Measurements from ENCODE around the gene PDGFC.

The PDGFC gene

DNA sequence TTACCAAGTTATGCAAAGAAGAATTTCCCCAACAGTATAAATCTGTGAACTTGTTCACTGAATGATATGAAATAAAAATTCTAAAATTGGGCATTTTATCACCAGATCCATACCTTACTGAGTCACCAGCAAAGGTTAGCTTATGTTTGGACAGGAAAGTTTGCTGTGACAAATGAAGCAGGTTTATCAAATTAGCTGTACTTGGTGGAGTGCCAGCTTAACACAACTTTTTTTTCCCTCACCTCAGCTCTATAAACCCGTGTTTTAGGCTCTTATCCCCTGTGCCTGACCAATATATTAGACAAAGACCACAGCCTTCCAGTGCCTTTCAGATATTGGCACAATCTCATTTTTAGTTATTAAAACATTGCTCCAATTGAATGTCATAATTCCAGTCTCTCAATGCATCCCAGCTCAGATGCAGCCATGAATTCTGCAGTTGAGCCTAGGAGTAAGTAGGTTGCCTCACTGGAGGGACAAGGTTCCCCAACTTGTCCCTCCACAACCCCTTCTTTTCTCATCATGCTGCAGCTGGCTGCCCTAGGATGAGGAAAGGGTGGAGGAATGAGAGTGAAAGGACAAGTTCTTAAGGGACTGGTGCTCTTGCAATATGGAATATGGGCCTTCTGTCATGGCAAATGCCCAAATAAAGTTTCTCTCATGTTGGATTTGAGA, 27.0 kb upstream of the PDGFC start:
- no peak for DNase-seq
- ChIA-PET CTCF (interaction anchor here (1.0 to 1.6 kb wide), 4 partner anchors 14 to 43 kb away, joined by 3 to 4 read pairs (median 4); no protein-coding TSS in a partner anchor), POLR2A (interaction anchor here (0.6 kb wide), 1 partner anchor 464 kb away, joined by 3 read pairs; no protein-coding TSS in a partner anchor)
- WGBS (ENCODE audit: insufficient coverage), result 92% methylated on average over 1 of the region's 1 CpG
- H3K27me3 ChIP-seq (replicated peaks in 2 of 5; ENCODE audit: control insufficient read depth in 4 of 5, insufficient read depth in 5 of 5, low read length in 4 of 5), result no peaks in the 10 kb centered on the region
- H3K9me3 ChIP-seq (ENCODE audit: control extremely low read depth in 1 of 5, control insufficient read depth in 4 of 5, insufficient read depth in 2 of 5, low read depth in 1 of 5, low read length in 4 of 5), result peaks cover 0 to 9% (median 2%) of the 10 kb centered on the region in 5 experiments
- H3K4me1 ChIP-seq (ENCODE audit: control extremely low read depth in 1 of 4, control insufficient read depth in 4 of 4, insufficient read depth in 4 of 4, low read length in 3 of 4), result peaks cover 0 to 10% (median 3%) of the 10 kb centered on the region in 4 experiments
- H3K4me3 ChIP-seq (ENCODE audit: control insufficient read depth in 1 of 7, extremely low read depth in 1 of 7, insufficient read depth in 4 of 7, low read depth in 2 of 7, low read length in 6 of 7), result no peak overlapping the region
- H3K27ac ChIP-seq (ENCODE audit: insufficient read depth in 1 of 2, low read depth in 1 of 2, low read length in 2 of 2, poor library complexity in 1 of 2, severe bottlenecking in 2 of 2), result no peak overlapping the region
- H3K36me3 ChIP-seq (ENCODE audit: control insufficient read depth in 4 of 4, insufficient read depth in 4 of 4, low read length in 3 of 4), result no peaks in the 10 kb centered on the region

DNA sequence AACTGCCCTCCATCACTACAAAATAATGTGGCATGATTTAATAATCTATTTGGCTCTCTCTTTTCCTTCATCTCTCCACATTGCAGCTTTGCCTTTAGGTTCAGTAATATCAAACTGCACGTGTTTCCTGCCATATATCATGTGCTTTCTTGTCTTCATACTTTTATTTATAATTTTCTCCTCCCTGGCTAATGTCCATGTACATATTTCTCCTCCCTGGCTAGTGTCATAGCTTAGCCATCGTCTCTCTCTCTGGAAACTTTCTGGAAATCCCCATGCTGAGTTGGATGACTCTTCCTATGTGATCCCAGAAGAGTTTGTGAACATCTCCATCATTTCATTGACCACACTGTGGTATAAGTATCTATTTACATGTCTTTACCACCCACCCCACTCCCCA, 21.3 kb upstream of the PDGFC start:
- POLR2A ChIA-PET, result no interaction called here
- Histone ChIP-seq H3K4me1 (ENCODE audit: control extremely low read depth in 1 of 4, control insufficient read depth in 4 of 4, insufficient read depth in 4 of 4, low read length in 3 of 4) (no peaks in the 10 kb centered on the region), H3K27ac (ENCODE audit: insufficient read depth in 1 of 2, low read depth in 1 of 2, low read length in 2 of 2, poor library complexity in 1 of 2, severe bottlenecking in 2 of 2) (no peak overlapping the region), H3K9me3 (ENCODE audit: control extremely low read depth in 1 of 5, control insufficient read depth in 4 of 5, insufficient read depth in 2 of 5, low read depth in 1 of 5, low read length in 4 of 5) (peaks cover 2 to 18% (median 7%) of the 10 kb centered on the region in 5 experiments), H3K36me3 (ENCODE audit: control insufficient read depth in 4 of 4, insufficient read depth in 4 of 4, low read length in 3 of 4) (no peaks in the 10 kb centered on the region), H3K4me3 (ENCODE audit: control insufficient read depth in 1 of 7, extremely low read depth in 1 of 7, insufficient read depth in 4 of 7, low read depth in 2 of 7, low read length in 6 of 7) (no peak overlapping the region), H3K27me3 (replicated peaks in 2 of 5; ENCODE audit: control insufficient read depth in 4 of 5, insufficient read depth in 5 of 5, low read length in 4 of 5) (no peaks in the 10 kb centered on the region)
- DNase-seq, result no peak
- CTCF ChIA-PET, result no interaction called here
- 4% methylated on average over 2 of the region's 2 CpGs for WGBS (ENCODE audit: insufficient coverage)

DNA sequence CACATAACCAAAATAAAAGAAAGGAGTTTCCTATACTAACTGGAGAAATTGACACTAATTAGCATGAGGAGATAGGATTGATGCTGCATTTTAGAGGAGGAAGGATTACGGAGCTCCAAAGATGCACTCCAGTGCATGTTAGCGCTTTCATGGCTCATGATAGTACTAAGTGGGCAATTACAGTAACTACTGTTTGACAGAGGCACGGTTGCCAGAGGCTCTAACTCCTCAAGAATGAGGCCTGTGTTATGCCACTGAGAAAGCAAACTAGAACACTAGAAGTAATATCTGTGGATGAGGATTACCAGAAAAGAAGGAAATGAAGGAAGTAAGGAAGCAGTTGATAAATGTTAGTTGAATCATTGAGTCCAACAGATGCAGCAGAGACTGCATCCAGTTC, 19.6 kb upstream of the PDGFC start:
- ChIA-PET CTCF (no interaction called here), POLR2A (no interaction called here)
- H3K36me3 ChIP-seq (ENCODE audit: control insufficient read depth in 4 of 4, insufficient read depth in 4 of 4, low read length in 3 of 4), result no peaks in the 10 kb centered on the region
- 82% methylated on average over 3 of the region's 3 CpGs for WGBS (ENCODE audit: insufficient coverage)
- H3K27ac ChIP-seq (ENCODE audit: insufficient read depth in 1 of 2, low read depth in 1 of 2, low read length in 2 of 2, poor library complexity in 1 of 2, severe bottlenecking in 2 of 2), result no peak overlapping the region
- no peaks in the 10 kb centered on the region for H3K4me1 ChIP-seq (ENCODE audit: control extremely low read depth in 1 of 4, control insufficient read depth in 4 of 4, insufficient read depth in 4 of 4, low read length in 3 of 4)
- DNase-seq, result peak in 1 of 3 donors; percentile 27
- H3K4me3 ChIP-seq (ENCODE audit: control insufficient read depth in 1 of 7, extremely low read depth in 1 of 7, insufficient read depth in 4 of 7, low read depth in 2 of 7, low read length in 6 of 7), result no peak overlapping the region
- peaks cover 0 to 10% (median 3%) of the 10 kb centered on the region in 5 experiments for H3K9me3 ChIP-seq (ENCODE audit: control extremely low read depth in 1 of 5, control insufficient read depth in 4 of 5, insufficient read depth in 2 of 5, low read depth in 1 of 5, low read length in 4 of 5)
- H3K27me3 ChIP-seq (replicated peaks in 2 of 5; ENCODE audit: control insufficient read depth in 4 of 5, insufficient read depth in 5 of 5, low read length in 4 of 5), result no peaks in the 10 kb centered on the region

DNA sequence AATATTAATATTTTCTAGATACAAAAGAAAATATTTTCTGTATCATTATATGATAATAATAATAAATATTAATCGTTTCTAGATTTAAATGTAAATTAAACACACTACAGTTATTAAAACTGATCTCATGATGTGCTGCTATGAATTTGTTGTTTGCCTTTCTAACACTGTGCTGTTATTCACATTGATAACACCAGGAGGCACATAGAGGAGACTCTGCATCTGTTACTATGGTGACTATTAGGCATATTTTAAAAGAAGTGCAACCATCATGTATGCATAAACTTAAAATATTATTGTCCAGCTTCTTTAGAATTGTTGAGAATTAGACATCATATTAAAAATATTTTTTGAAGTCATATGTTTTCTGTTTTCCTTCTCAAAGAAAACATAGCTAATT, 11.8 kb upstream of the PDGFC start:
- Histone ChIP-seq H3K4me3 (ENCODE audit: control insufficient read depth in 1 of 7, extremely low read depth in 1 of 7, insufficient read depth in 4 of 7, low read depth in 2 of 7, low read length in 6 of 7) (no peak overlapping the region), H3K9me3 (ENCODE audit: control extremely low read depth in 1 of 5, control insufficient read depth in 4 of 5, insufficient read depth in 2 of 5, low read depth in 1 of 5, low read length in 4 of 5) (peaks cover 0 to 2% (median under 1%) of the 10 kb centered on the region in 5 experiments), H3K4me1 (ENCODE audit: control extremely low read depth in 1 of 4, control insufficient read depth in 4 of 4, insufficient read depth in 4 of 4, low read length in 3 of 4) (no peaks in the 10 kb centered on the region), H3K36me3 (ENCODE audit: control insufficient read depth in 4 of 4, insufficient read depth in 4 of 4, low read length in 3 of 4) (no peaks in the 10 kb centered on the region), H3K27me3 (replicated peaks in 2 of 5; ENCODE audit: control insufficient read depth in 4 of 5, insufficient read depth in 5 of 5, low read length in 4 of 5) (no peaks in the 10 kb centered on the region), H3K27ac (ENCODE audit: insufficient read depth in 1 of 2, low read depth in 1 of 2, low read length in 2 of 2, poor library complexity in 1 of 2, severe bottlenecking in 2 of 2) (no peak overlapping the region)
- POLR2A ChIA-PET, result no interaction called here
- DNase-seq, result peak; percentile 34 to 68 (median 63)
- no CpG with 5 or more reads among the region's 1 CpG for WGBS (ENCODE audit: insufficient coverage)
- CTCF ChIA-PET, result interaction anchor here (1.0 to 4.3 kb wide), 5 partner anchors 13 to 62 kb away, joined by 3 to 28 read pairs (median 5); partner anchors contain the start of gene PDGFC

DNA sequence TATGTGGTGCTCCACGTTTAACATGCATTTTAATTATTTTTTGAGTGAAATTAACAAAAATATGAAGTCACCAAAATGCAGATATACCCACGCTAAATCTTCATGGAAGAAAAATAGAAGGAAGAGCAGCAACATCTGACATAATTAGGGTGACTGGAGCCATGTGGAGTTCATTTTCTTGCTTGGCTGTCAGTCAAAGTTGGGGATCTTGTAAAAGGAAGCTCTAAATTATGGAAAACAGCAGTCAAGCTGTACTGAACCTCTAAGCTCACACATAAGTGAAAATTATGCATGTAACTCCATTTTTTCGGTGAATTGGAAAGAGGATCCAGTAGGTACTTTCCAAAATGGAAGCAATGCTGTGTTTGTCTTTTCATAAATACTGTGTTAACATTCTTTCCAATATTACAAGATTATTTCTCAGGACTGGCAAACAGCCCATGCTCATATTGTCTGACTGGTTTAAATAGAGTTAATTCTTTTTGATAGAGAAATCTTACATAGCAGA, 9.7 kb upstream of the PDGFC start:
- H3K36me3 ChIP-seq (ENCODE audit: control insufficient read depth in 4 of 4, insufficient read depth in 4 of 4, low read length in 3 of 4), result no peaks in the 10 kb centered on the region
- WGBS (ENCODE audit: insufficient coverage), result no CpG with 5 or more reads among the region's 3 CpGs

DNA sequence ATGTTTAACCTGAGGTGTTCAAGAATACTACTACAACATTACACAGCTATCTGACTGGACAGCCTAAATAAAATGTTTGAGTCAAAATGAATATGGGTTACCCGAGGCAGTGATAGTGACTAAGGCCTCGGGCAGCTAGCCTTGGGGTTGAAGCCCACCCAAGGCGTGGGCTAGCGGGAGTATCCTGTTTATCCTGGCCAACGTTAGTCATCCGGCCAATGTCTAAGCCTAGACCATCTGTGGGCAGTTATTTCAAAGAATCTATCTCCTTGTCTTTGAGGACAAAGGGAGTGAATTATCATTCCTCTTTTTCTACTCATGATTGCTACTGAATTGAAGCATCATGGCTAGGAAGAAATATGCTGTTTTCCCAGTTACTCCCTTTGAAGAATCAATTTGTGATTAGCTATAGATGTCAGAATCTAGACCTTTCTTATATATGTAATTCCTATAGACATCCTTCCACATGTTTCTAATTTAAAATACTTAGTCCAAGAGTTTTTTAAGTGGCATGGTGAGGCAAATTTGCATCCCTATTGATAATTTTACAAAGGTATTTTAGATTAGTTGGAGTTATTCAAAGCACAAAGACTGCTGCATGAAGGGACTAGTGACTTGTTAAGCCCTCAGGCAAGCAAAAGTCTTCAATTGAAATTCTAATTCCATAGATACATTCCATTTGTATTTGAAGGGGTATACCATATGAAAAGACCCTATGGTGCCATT, 6.0 kb upstream of the PDGFC start:
- POLR2A ChIA-PET, result no interaction called here
- CTCF ChIA-PET, result interaction anchor here (1.0 kb wide), 1 partner anchor 68 kb away, joined by 4 read pairs; no protein-coding TSS in a partner anchor
- 80% methylated on average over 6 of the region's 6 CpGs for WGBS (ENCODE audit: insufficient coverage)
- Histone ChIP-seq H3K27ac (ENCODE audit: insufficient read depth in 1 of 2, low read depth in 1 of 2, low read length in 2 of 2, poor library complexity in 1 of 2, severe bottlenecking in 2 of 2) (no peak overlapping the region), H3K4me1 (ENCODE audit: control extremely low read depth in 1 of 4, control insufficient read depth in 4 of 4, insufficient read depth in 4 of 4, low read length in 3 of 4) (peaks cover 0 to 6% (median 5%) of the 10 kb centered on the region in 4 experiments), H3K4me3 (ENCODE audit: control insufficient read depth in 1 of 7, extremely low read depth in 1 of 7, insufficient read depth in 4 of 7, low read depth in 2 of 7, low read length in 6 of 7) (no peak overlapping the region), H3K27me3 (replicated peaks in 2 of 5; ENCODE audit: control insufficient read depth in 4 of 5, insufficient read depth in 5 of 5, low read length in 4 of 5) (no peaks in the 10 kb centered on the region), H3K36me3 (ENCODE audit: control insufficient read depth in 4 of 4, insufficient read depth in 4 of 4, low read length in 3 of 4) (no peaks in the 10 kb centered on the region), H3K9me3 (ENCODE audit: control extremely low read depth in 1 of 5, control insufficient read depth in 4 of 5, insufficient read depth in 2 of 5, low read depth in 1 of 5, low read length in 4 of 5) (no peaks in the 10 kb centered on the region)
- DNase-seq, result no peak

More for the DNA sequence above, 9.7 kb upstream of the PDGFC start:
- CTCF ChIA-PET, result interaction anchor here (1.4 to 4.3 kb wide), 5 partner anchors 11 to 504 kb away, joined by 4 to 28 read pairs (median 7); partner anchors contain the start of gene PDGFC
- POLR2A ChIA-PET, result no interaction called here
- no peaks in the 10 kb centered on the region for H3K27me3 ChIP-seq (replicated peaks in 2 of 5; ENCODE audit: control insufficient read depth in 4 of 5, insufficient read depth in 5 of 5, low read length in 4 of 5)
- H3K4me1 ChIP-seq (ENCODE audit: control extremely low read depth in 1 of 4, control insufficient read depth in 4 of 4, insufficient read depth in 4 of 4, low read length in 3 of 4), result no peaks in the 10 kb centered on the region
- no peak overlapping the region for H3K4me3 ChIP-seq (ENCODE audit: control insufficient read depth in 1 of 7, extremely low read depth in 1 of 7, insufficient read depth in 4 of 7, low read depth in 2 of 7, low read length in 6 of 7)
- no peaks in the 10 kb centered on the region for H3K9me3 ChIP-seq (ENCODE audit: control extremely low read depth in 1 of 5, control insufficient read depth in 4 of 5, insufficient read depth in 2 of 5, low read depth in 1 of 5, low read length in 4 of 5)
- no peak for DNase-seq
- H3K27ac ChIP-seq (ENCODE audit: insufficient read depth in 1 of 2, low read depth in 1 of 2, low read length in 2 of 2, poor library complexity in 1 of 2, severe bottlenecking in 2 of 2), result no peak overlapping the region

DNA sequence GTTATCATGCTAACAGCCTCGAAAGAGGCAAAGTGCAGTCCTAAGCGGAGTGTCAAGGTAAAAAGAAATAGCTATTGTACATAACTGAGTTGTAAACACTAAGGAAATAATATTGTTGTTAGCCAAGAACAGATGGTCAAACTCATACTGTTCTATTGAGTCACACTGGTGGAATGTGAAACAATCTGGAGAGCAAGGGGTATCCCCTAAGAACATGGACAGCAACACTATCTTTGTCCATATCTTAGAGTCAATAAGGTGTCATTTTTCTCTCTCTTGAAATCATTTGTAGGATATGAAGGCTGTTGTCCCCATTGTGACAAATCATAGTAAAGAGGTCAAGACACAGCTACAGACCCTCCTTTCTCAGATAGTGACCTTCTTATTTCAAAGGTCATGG, 4.5 kb upstream of the PDGFC start:
- Histone ChIP-seq H3K27me3 (replicated peaks in 2 of 5; ENCODE audit: control insufficient read depth in 4 of 5, insufficient read depth in 5 of 5, low read length in 4 of 5) (no peaks in the 10 kb centered on the region), H3K27ac (ENCODE audit: insufficient read depth in 1 of 2, low read depth in 1 of 2, low read length in 2 of 2, poor library complexity in 1 of 2, severe bottlenecking in 2 of 2) (no peak overlapping the region), H3K36me3 (ENCODE audit: control insufficient read depth in 4 of 4, insufficient read depth in 4 of 4, low read length in 3 of 4) (no peaks in the 10 kb centered on the region), H3K4me1 (ENCODE audit: control extremely low read depth in 1 of 4, control insufficient read depth in 4 of 4, insufficient read depth in 4 of 4, low read length in 3 of 4) (peaks cover 3 to 13% (median 11%) of the 10 kb centered on the region in 4 experiments), H3K4me3 (ENCODE audit: control insufficient read depth in 1 of 7, extremely low read depth in 1 of 7, insufficient read depth in 4 of 7, low read depth in 2 of 7, low read length in 6 of 7) (no peak overlapping the region), H3K9me3 (ENCODE audit: control extremely low read depth in 1 of 5, control insufficient read depth in 4 of 5, insufficient read depth in 2 of 5, low read depth in 1 of 5, low read length in 4 of 5) (no peaks in the 10 kb centered on the region)
- DNase-seq, result no peak
- ChIA-PET POLR2A (no interaction called here), CTCF (interaction anchor here (1.5 kb wide), 1 partner anchor 69 kb away, joined by 4 read pairs; no protein-coding TSS in a partner anchor)
- WGBS (ENCODE audit: insufficient coverage), result 100% methylated on average over 1 of the region's 2 CpGs

All from common myeloid progenitor, CD34-positive (primary cell).